Adrenal gland (tissue), 5 donors: Measurements from ENCODE around the gene PKD1.

Experiments used
- POLR2A ChIP-seq, 2 donors: fragments of 450-650 bp; IDR thresholded peaks; one replicate each; pipeline ENCODE4 v1.6.1; 2017; ENCODE audit warnings: antibody characterized with exemption in 2 of 2, mild to moderate bottlenecking in 2 of 2, moderate library complexity in 1 of 2
- TF ChIP-seq, protein P1 (sequence below), 6 experiments: fragments of 450-650 bp in 4 of 6; fragments of 200-600 bp in 2 of 6; sonication (generic) in 1 of 6; IDR thresholded peaks; 1 replicate in 5 of 6; 2 replicates in 1 of 6; pipeline versions ENCODE4 v1.5.1 to v1.8.0; 2016 to 2021; ENCODE audit warnings: antibody characterized with exemption in 6 of 6, mild to moderate bottlenecking in 2 of 6, moderate library complexity in 1 of 6
- donor health status: DM: no; HTN: no; CAD: no.

DNA sequence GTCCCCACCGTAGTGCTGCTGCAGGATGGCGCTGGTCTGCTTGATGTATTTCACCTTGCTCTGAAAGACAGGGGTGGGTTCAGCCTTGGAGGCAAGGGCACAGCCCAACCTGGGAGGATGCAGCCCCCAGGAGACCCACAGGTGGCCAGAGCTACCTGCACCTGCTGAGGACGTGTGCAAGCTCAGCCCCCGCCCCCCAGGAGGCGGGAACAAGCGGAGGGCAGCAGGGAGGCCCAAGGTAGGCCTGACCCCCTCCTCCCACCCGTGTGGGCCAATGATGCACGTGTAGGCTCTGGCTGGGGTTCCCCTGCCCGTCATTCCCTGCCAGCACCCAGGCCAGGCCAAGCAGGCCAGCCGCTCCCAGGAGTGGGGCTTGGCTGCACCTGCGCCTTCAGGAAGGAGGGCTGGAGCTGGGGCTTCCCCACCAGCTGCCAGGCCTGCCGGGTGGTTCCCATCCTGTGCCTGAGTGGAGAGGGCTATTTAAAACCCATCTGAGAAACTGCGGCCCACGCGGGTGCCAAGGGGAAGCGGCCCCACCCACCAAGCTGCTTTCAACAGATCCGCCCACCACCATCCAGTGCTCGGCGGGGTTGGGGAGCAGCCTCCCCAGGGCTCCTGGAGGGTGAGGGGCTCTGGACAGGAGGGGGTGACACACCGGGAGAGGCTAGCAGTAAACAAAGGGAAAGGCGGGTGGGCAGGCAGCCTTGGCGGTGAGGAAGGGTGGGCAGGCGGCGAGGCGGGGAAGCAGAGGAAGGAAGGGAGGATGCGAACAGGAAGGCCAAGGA is 91.8 kb downstream of the PKD1 start:
- TF ChIP-seq, protein P1, sequence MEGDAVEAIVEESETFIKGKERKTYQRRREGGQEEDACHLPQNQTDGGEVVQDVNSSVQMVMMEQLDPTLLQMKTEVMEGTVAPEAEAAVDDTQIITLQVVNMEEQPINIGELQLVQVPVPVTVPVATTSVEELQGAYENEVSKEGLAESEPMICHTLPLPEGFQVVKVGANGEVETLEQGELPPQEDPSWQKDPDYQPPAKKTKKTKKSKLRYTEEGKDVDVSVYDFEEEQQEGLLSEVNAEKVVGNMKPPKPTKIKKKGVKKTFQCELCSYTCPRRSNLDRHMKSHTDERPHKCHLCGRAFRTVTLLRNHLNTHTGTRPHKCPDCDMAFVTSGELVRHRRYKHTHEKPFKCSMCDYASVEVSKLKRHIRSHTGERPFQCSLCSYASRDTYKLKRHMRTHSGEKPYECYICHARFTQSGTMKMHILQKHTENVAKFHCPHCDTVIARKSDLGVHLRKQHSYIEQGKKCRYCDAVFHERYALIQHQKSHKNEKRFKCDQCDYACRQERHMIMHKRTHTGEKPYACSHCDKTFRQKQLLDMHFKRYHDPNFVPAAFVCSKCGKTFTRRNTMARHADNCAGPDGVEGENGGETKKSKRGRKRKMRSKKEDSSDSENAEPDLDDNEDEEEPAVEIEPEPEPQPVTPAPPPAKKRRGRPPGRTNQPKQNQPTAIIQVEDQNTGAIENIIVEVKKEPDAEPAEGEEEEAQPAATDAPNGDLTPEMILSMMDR (IDR thresholded peaks at IDR 0.05) = no peak
- TF ChIP-seq POLR2A (IDR thresholded peaks at IDR 0.05) = no peak
